ENCODE results near the gene USP24.

GRCh38 chr1:55056632-55056992, 158.6 kb downstream of the USP24 start:
- TF ChIP-seq CTCF (conservative IDR thresholded peaks at IDR 0.05; ENCODE audit: low read depth, low read length) (no peak), EZH2 (IDR thresholded peaks at IDR 0.05; ENCODE audit: low read length, unreplicated experiment) (no peak), EZH2phosphoT487 (IDR thresholded peaks at IDR 0.05; ENCODE audit: borderline replicate concordance, low read length) (no peak)

Data from PC-3 (cell line).